GM18519 (cell line): ENCODE data around the gene UBAC1.
"Not testable (repeated sequence)": the region's sequence is repeated elsewhere in the genome, so short reads cannot be mapped to it uniquely, and the experiment has no call there.

Experiments
- ATAC-seq: cut with Tn5 transposase; IDR thresholded peaks from one replicate; pipeline ENCODE4 v1.9.1; 2021; ENCODE audit warnings: mild to moderate bottlenecking, moderate library complexity; ENCODE audit not compliant: unreplicated experiment, low FRiP score

Gene UBAC1

DNA sequence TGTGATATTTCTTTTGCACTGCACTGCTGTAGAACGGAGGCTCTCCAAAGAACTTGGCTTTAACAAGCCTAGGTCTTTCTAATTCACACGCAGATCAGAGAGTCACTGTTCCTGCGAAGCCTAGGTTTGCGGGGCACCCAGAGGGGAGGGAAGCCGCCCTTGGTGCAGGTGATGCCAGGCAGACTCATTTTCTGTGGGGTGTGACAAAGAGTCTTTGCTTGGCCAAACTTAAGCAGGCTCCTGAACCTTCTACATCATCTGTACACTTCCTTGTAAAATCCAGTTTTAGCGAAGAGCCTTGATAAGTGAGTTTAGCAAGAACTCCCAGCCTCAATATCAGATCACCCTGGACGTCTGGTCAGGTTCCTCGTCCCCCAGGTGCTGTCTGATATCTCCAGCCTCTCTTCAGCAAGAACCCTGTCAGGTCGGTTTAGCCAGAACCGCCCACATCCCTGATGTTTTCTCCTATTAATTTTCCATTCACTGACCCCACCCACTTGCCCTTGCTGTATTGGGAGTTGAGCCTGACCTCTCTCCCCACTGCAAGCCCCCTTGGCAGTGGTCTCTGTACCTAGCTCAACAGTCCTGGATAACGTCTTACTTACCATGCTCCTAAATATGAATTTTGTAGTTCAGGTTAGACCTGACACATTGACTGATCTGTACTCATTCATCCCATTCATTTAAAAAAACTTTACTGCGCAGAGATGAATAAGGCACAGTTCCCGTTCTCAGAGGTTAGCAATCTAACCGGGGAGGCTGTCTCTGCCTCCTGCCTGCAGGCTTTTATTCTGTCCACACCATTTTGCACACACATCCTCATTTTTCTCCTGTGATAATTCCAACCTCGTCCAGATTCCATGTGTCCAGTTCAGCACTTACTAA, 880 bp upstream of the UBAC1 start:
- no peak for ATAC-seq

DNA sequence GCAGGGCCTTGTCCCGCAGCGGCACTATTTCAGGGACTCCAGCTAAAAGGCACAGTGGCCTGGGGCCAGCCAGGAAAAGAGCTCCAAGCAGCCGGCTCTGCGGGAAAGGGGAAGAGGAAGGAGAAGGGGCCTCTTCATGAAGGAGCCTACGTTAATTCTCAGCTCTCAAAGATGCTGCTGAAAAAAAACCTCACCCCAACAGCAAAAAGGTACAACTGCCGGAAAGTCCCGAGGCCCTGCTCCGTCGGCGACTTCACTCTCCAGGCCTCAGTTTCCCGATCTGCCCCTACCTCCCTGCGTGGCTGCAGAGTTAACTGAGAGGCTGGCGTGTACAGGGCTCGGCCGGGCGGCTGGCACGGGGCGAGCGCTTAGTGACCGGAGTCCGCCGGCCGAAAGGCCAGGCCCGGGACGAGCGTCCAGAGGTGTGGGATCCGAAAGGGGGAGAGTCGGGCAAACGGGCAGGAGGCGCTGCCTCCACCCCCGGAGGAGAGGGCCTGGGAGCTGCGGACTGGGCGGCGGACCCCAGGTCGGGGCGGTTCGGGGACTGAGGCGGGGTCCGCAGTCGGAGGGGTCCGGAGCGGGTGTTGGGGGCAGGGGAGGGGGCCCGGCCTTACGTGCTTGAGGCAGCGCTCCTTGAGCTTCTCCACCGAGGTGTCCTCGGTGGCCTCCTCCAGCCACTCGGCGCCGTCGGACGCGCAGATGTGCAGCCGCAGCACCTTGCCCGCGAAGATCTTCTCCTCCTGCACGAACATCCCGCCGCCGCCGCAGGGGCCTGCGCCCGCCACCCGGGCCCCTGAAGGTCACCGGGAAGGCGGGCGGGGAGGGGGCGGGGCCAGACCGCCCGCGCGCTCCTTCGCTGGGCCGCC, 529 bp downstream of the UBAC1 start:
- no peak for ATAC-seq

DNA sequence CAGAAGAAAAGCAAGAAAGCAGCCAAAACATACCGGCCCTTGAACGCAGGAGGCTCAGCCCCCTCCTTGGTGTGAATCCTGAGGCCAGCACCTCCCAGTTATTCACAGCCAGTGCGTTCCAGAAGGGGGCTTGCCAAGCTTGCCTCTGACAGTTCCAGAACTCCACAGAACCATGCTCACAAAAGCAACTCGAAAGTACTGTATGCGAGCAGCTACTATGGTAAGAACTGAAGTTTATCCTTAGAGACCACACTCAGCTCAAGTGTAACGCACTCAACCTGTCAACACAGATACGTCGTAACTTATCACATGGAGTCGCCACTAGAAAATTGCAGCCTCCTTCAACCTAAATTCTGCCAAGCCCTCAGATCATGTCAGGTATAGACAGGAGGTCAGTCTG, 1.4 kb downstream of the UBAC1 start:
- ATAC-seq, result no peak

DNA sequence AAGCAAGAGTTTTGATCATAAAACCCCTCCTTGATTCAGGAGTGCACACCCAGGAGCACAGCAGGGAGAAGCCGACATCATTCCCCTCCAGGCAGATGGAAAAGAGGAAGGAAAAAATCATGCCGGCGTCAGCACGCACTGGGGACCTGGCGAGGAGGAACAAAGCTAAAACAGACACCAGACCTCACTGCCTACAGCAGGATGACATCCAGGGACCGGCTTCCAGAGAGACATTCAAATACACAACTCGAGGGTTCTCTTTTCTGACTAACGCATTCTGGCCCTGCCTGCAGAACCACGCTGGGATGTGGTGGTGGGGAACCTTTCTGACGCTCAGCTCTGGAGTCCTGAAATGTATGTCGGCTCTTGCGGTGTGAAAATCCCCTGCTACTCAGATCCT, 2.7 kb downstream of the UBAC1 start:
- ATAC-seq, result no peak

DNA sequence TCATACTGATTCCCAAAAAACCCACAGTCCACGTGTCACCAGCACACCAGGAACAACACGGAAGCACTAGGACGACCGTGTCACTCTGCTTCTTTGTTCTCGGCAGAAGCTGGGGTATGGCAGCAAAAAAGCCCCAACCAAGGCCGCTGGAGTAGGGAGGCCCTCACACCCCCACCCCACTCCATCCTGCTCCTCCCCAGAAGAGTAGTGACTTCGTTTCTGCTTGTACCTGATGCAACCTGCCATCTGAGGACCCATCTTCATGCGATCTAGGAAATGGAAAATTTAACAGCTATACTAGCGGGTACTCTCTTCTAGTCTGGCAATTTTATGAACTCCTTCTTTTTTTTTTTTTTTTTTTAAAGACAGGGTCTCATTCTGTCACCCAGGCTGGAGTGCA, 3.7 kb downstream of the UBAC1 start:
- no peak for ATAC-seq

DNA sequence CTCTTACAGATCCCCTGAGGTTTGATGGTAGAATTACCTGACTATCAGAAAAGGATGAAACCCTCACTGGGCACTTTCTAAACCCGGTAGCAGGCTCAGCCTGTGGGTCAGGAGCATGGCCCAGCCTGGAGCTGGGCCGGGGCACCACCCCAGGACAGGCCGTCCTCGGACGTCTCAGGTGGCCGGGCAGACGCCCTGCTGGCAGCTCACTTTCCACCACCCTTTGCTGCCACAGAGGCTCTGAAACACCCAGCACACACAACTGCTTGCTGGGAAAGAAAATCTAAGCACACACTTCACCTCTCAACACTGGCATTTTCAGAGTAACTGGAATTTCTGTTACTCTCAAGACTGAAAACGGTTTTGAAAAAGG, 4.4 kb downstream of the UBAC1 start:
- no peak for ATAC-seq

DNA sequence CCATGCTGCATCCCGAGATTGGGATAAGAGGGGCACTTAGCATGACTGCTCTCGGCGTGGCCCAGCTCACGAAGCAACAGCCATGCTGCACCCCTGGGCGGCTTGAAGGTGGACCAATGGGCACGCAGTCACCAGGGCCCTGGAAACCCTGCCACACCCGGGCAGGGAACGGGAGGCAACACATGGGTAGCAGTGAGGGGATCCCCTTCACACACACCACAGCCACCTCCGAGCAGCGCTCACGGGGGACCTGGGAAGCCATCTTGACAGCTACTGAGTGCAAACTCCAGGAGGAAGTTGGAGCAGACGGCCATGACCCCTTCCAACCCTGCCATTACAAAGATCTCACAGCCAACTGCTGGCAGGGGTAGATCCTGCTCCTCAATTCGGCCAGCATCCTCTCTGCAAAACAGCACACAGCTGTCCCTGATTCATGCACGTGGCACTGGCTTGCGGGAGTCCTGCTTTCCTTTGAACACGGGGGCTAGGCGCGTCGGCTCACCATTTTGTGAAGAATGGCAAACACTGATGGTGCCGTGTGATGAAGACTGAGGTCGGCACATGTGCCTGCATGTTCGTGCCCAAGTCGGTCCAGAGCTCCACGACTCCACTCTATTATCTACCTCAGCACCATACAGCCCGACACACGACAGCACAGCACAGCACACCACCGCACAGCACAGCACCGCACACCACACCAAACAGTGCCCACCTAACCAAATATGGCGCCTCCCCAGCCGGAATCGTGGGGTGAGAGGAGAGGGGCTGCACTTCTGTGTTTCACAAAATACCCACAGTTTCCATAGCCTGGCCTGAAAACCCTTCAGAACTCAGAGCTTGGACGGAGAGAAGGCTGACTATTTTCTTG, 5.0 kb downstream of the UBAC1 start:
- ATAC-seq, result no peak

DNA sequence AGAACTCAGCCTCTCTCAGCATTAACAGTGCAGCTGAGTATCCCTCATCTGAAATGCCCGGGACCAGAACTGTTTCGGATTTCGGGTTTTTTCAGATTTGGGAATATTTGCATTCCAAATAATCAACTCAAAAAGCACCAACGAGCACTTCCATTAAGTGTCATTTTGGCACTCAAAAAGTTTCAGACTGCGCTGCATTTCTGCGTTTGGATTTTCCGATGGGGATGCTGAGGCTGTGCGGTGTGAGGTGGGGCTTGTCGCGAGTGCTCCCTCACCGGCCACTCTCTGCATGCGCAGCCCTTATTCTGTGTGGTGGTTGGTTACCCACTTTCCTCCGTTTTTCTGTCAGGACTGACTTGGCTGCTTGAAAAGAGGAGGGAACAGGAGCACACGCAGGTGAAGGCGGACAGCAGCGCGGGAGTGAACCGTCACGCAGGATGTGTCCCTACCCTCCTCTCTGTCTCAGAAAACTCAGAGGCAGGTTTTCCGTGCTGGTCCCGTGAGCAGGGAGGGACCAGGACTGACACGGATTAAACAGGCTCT, 8.4 kb downstream of the UBAC1 start:
- ATAC-seq, result no peak

DNA sequence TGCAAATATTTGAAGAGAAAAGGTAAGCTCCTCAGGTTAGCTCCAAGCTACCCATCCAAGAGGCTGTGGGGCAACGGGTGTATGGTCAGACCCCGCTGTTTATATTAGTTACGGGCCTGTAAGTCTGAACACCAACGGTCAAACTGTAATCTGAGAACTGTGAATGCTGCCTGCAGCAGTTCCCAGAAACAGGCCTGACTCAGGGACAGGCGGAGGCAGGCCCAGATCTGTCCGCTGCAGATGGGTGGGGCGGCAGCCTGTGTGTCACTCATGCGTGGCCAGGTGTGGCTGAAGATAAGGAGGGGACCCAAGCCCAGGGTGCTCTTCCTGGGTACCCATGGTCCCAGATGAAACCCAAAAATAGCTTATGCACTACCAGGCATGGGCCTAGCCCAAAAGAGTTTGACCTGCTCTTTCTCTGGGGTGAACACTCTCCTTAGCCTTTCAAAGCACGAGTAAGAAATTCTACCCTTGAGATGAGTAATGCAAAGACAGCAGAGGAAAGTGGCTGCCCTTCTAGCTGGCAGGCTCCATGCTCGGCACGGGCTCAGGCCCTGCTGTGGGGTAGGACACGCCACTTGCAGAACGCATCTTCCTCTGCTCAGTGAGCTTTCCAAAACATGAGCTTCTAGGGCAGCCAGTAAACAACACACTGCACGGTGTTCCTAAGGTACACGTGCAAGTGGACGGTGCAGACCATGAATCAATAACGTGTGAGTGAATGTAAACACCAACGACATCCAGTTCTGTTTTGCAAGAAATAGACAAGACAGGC, 9.1 kb downstream of the UBAC1 start:
- no peak for ATAC-seq

DNA sequence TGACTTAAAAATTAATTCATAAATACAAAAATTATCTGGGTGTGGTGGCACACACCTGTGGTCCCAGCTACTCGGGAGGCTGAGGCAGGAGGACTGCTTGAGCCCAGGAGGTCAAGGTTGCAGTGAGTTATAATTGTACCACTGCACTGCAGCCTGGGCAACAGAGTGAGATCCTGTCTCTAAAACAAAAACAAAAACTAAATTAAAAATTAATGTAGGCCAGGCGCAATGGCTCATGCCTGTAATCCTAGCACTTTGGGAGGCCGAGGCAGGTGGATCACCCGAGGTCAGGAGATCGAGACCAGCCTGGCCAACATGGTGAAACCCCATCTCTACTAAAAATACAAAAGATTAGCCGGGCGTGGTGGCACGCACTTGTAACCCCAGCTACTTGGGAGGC, 9.9 kb downstream of the UBAC1 start:
- not testable (repeated sequence) for ATAC-seq

DNA sequence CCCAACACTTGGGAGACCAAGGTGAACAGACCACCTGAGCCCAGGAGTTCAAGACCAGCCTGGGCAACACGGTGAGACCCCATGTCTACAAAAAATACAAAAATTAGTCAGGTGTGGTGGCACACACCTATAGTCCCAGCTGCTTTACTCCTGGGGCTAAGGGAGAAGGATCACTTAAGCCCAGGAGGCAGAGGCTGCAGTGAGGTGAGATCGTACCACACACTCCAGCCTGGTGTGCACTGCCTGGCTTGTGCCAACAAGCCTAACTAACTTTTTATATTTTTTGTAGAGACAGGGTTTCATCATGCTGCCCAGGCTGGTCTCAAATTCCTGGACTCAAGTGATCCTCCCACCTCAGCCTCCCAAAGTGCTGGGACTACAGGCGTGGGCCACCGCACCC, 10.3 kb downstream of the UBAC1 start:
- ATAC-seq, result not testable (repeated sequence)

DNA sequence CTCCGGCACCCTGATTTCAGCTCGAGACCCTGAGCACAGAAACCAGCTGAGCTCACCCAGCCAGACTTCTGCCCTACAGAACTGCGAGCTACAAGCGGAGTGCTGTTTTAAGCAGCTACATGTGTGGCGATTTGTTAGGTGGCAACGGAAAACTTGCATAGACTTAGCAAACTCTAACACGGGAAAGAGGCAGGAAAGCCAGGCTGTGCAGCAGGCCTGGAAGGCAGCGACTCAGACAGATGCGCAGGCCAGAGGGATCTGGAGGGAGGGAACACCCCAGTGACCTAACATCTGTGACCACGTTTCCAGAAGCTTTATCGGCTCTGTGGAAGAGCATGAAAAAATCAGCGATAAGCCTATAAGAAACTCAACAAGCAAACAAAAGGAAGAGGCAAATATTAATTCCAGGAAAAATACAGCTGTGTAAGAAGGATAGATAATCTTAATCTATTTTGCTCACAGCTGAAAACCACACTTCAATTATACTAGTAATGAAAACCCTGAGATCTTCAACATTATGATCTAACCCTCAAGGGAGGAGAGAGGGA, 11.0 kb downstream of the UBAC1 start:
- no peak for ATAC-seq

DNA sequence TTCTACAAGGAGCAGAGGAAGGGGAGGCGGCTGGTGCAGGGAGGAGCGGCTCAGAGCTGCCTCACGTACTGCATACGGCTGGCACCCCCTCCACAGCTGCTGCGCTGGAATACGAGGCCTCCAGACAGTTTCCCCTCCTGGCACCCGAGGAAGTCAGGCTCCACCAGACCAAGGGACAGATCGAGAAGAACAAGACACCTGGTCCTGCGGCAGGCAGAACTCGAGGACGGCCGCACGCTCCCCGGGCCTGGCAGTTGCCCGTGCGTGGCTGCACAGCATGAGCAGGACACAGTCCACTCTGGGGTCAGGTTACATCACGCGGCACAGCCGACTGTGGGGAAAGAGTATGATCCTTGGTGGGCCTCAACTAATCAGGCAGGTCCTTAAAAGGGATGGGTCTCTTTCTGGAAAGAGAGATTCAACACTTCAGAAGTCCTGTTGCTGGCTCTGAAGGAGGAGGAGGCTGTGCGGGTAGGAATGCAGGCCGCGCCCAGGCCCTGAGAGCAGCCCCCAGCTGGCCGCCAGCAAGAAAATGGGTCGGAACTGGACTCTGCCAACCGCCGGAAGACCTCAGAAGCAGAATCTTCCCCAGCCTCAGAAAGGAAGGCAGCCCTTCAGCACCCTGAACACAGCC, 11.6 kb downstream of the UBAC1 start:
- no peak for ATAC-seq

DNA sequence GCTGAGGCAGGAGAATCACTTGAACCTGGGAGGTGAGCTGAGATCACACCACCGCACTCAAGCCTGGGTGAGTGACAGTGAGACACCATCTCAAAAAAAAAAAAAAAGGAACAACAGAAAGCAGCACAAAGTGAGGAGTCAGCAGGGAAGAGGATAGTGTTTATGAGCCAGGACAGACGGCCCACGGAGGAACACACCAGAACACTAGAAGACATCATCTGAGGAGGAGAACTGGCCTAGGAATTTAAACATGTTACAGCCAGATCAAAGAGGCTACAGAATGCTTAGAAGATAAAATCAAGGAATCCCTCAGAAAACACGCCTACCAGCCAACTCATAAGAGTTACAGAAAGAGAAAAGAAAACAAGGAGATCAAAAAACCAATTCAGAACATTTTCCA, 12.2 kb downstream of the UBAC1 start:
- no peak for ATAC-seq

DNA sequence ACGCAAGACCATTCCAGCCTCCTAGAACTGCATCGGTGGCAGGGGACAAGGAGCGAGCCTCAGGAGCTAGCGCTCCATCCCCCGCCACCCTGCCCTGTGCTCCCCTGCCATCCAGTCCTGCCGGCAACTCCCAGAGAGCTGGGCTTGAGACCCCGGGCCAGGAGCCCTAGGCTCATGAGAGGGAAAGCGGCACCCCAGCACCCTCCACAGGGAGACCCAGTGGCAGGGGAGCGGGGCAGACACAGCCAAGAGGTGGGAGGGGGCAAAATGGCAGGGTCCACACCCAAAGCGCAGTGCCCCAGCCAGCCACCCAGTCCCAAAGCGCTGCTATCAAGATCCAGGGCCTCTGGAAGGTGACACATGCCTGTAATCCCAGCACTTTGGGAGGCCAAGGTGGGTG, 12.7 kb downstream of the UBAC1 start:
- no peak for ATAC-seq

DNA sequence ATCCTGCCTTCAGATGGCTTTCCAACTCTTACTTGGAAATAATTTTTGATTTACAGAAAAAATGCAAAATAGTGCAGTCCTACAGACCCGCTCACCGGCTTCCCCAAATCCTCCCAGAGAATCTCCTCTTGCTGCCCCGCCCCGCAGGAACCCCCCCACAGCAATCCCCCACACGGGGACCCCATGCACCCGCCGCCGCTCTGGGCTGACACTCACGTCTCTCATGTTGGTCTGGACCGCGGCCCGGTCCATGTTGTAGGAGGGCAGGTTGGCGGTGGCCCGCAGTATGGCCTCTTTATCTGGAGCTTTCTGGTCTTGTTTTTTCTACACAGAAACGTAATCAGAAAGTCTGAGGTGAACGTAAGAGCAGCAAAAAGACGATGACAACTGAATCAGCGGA, 13.6 kb downstream of the UBAC1 start:
- ATAC-seq, result no peak

DNA sequence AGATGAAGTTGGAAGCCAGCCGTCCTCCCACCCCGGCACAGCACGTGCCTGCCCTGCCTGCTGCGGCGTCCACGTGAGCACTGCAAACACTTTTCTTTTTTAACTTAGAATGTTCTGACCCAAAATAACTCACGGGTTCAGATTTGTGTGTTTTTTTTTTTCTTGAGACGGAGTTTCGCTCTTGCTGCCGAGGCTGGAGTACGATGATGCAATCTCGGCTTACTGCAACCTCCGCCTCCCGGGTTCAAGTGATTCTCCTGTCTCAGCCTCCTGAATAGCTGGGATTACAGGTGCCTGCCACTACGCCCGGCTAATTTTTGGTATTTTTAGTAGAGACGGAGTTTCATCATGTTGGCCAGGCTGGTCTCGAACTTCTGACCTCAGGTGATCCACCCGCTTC, 14.1 kb downstream of the UBAC1 start:
- ATAC-seq, result not testable (repeated sequence)

DNA sequence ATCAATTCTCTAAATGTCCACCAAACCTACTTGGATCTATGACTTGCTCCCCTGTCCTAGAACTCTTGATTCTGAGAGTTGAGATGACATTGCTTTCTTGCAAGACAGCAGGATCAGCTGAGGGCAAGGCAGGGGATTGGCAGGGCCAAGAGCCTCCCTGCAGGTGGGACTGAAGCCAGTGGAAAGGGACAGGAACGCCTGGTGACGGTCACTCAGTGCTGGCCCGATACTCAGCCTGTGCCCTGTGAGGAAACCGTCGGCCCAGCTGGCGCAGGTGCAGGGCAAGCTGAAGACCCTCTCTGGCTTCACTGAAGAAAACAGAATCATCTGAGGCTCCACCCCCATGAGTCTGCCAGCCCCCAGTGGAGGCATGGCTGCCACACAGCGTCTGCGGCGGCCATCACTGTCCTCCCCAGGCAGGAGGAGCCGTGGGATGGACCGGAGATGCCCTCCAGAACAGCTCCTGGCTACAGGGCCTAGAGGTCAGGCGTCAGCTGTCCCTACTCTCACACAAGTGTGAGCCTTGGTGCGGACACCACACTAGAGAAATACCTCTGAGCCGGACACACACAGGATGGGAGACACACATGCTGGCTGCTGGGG, 14.7 kb downstream of the UBAC1 start:
- ATAC-seq, result no peak

DNA sequence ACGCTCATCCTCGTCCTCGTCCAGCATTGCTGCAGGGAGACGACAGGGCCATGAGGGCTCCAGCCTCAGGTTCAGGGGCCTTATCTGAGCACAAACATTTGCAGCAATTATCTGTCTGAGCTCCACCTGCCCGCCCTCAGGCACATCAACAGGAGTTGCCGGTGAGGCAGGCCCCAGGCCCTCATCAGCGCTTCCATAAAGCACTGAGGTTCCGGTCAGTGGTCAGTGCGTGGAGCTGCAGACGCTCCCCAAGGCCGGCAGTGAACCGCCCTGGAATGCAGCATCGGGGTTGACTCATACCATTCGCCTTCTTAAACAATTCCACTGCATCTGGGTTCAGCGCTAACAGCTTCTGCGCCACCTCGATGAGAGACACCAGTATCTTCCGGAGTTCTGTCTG, 15.2 kb downstream of the UBAC1 start:
- ATAC-seq, result no peak
